ENCODE measurements around the gene SGTA. TPM values are rescaled to one million over a fixed set of nuclear protein-coding genes. Genes with fewer than 3 reads are reported as not detected.

Gene SGTA
- total RNA-seq, 2 donors from 2014 or later = 72.4 to 87.9 TPM

DNA sequence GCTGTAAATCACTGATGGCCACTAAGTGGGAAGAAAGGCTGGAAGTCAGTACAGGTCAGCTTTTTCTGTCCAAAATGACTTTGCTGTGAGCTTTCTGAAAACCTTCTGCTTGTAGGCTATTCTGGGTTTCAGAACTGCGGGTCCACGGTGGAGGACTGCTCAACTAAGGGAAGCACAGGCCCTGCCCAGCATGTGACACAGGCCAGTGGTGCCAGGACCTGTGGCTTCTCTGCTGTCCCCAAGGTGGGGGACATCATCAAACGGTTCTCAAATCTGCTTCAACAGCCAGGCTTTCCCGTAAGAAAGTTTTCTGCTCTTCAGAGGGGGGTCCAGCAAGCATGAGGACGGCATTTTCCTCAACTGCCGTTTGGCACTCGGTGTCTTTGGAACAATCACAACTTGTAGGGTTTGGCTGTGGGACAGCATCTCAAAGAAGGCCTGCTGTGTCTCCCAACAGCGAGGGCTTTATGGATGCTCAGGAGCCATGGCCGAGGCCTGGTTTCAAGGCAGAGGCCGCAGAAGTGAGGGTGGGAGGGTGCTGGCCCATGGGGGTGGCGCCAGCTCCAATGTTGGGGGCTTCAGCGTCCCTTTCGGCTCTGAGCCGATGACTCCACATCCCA, 3.8 kb downstream of the SGTA start:
- Histone ChIP-seq H3K36me3 (no peaks in the 10 kb centered on the region), H3K27ac (no peak overlapping the region), H3K4me1 (replicated peaks) (no peaks in the 10 kb centered on the region), H3K4me3 (no peak overlapping the region), H3K9me3 (no peaks in the 10 kb centered on the region), H3K27me3 (replicated peaks; ENCODE audit: insufficient read depth) (no peaks in the 10 kb centered on the region)
- 77% methylated on average over 14 of the region's 14 CpGs for WGBS
- TF ChIP-seq POLR2A (IDR thresholded peaks at IDR 0.05) = no peak
- TF ChIP-seq POLR2AphosphoS5 (IDR thresholded peaks at IDR 0.05) = no peak
- TF ChIP-seq, protein P1, sequence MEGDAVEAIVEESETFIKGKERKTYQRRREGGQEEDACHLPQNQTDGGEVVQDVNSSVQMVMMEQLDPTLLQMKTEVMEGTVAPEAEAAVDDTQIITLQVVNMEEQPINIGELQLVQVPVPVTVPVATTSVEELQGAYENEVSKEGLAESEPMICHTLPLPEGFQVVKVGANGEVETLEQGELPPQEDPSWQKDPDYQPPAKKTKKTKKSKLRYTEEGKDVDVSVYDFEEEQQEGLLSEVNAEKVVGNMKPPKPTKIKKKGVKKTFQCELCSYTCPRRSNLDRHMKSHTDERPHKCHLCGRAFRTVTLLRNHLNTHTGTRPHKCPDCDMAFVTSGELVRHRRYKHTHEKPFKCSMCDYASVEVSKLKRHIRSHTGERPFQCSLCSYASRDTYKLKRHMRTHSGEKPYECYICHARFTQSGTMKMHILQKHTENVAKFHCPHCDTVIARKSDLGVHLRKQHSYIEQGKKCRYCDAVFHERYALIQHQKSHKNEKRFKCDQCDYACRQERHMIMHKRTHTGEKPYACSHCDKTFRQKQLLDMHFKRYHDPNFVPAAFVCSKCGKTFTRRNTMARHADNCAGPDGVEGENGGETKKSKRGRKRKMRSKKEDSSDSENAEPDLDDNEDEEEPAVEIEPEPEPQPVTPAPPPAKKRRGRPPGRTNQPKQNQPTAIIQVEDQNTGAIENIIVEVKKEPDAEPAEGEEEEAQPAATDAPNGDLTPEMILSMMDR (IDR thresholded peaks at IDR 0.05) = no peak
- intact Hi-C loops (cut with DNase I) = no loop called here
- DNase-seq (ENCODE audit: low spot score) = no peak

DNA sequence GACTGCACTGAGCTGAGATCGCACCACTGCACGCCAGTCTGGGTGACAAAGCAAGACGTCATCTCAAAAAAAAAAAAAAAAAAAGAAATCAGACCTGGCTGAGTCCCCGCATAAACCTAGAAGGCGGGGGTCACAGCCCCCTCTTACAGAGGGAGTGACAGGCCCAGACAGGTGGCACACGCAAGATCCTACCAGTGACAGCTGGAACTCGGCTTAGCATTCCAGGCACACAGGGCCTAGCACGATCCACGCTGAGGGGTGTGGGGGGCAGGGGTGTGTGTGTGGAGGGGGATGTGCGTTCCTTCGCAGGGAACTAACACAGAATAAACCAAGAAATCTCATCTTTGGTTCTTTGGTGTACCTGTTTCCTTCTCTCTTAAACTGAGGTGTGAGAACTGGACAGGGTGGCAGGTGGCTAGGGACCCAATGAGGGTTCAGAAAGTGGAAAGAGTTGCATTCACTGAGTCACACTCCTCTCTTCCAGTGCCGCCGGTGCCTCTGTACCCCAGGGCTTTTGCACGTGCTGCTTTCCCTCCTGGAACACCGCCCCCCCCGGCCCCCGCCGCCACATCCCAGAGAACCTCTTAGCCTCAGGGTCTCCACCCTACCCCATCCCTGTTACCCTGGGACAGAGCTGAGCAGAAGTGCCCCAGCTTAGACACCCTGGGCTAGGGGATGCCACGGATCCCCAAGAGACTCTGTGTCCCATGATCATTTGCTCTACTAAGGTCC, 5.0 kb downstream of the SGTA start:
- Histone ChIP-seq H3K27me3 (replicated peaks; ENCODE audit: insufficient read depth) (no peaks in the 10 kb centered on the region), H3K9me3 (no peaks in the 10 kb centered on the region), H3K4me3 (no peak overlapping the region), H3K36me3 (no peaks in the 10 kb centered on the region), H3K4me1 (replicated peaks) (no peaks in the 10 kb centered on the region), H3K27ac (no peak overlapping the region)
- DNase-seq (ENCODE audit: low spot score) = no peak
- no peak for TF ChIP-seq POLR2AphosphoS5 (IDR thresholded peaks at IDR 0.05)
- TF ChIP-seq, protein P1 (IDR thresholded peaks at IDR 0.05) = no peak
- no peak for TF ChIP-seq POLR2A (IDR thresholded peaks at IDR 0.05)
- intact Hi-C loops (cut with DNase I) = no loop called here
- WGBS = 89% methylated on average over 19 of the region's 19 CpGs

DNA sequence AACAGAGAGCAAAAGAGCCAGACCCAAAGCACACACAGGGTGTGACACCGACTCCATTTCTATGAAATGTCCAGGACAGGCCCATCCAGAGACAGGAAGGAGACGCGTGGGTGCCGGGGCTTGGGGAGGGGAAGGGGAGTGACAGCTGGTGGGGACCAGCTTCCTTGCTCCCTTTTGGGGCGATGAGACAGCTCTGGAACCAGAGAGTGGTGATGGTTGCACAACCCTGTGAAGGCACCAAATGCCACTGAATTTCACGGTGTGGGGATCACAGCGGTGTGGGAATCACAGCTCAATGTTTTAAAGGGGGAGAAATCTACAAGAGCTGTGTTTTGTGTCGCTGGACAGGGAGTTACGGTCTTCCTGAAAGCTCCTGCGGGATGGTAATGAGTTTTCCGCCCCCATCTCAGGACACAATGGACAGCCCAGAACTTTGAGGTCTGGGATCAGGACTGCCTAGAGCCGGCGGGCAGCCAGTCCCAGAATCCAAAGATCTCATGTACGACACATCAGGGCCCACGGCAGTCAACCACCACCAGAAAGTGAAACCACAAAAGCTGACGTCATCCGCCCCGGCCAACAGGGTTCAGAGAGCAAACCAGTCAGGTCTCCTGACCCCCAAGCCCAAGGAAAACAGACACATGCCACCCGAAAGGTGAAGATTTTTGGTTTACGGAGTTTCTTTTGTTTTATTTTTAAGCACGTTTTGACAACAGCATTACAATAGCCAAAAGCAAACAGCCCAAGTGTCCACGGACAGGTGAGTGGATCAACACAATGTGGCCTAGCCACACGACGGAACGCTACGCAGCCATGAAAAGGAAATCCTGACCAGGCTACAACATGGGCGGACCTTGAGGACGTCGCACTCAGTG, 7.3 kb downstream of the SGTA start:
- H3K9me3 ChIP-seq = no peaks in the 10 kb centered on the region
- no peak for DNase-seq (ENCODE audit: low spot score)
- no peaks in the 10 kb centered on the region for H3K36me3 ChIP-seq
- H3K4me1 ChIP-seq (replicated peaks) = no peaks in the 10 kb centered on the region
- intact Hi-C loops (cut with DNase I) = no loop called here
- peak overlapping the region; percentile 9 to 38 for H3K27ac ChIP-seq
- no peaks in the 10 kb centered on the region for H3K27me3 ChIP-seq (replicated peaks; ENCODE audit: insufficient read depth)
- H3K4me3 ChIP-seq = no peak overlapping the region
- TF ChIP-seq POLR2A (IDR thresholded peaks at IDR 0.05) (no peak), POLR2AphosphoS5 (IDR thresholded peaks at IDR 0.05) (no peak)
- TF ChIP-seq, protein P1 (IDR thresholded peaks at IDR 0.05) = no peak
- 83% methylated on average over 29 of the region's 29 CpGs for WGBS

DNA sequence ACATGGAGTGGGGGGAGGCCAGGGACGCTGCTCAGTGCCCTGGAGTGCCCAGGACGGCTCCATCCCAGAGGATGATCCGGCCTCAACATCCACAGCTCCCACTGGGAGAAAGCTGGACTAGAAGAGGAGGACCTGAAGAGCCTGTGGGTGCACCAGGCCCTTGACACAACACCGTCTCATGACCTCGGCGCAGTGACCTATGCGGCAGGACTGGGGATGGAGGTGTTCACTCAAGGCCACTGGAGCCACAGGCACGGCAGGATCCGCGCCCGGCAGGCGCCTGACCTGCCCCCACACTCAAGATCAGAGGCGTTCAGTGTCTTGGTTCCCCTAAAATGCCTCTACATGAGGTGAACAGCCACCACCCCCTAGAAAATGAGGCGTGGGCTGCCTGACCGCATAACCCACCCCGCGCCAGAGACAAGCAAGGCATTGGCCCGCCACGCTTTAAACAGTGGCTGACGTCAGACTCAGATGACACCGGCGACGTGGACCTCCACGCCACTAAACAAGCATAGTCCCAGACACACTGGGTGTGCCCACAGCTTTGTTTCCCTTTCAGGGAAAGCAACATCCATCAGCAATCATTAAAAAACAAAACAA, 8.0 kb downstream of the SGTA start:
- no peak for DNase-seq (ENCODE audit: low spot score)
- no peaks in the 10 kb centered on the region for H3K4me1 ChIP-seq (replicated peaks)
- no peaks in the 10 kb centered on the region for H3K36me3 ChIP-seq
- TF ChIP-seq, protein P1 (IDR thresholded peaks at IDR 0.05) = no peak
- TF ChIP-seq POLR2A (IDR thresholded peaks at IDR 0.05) (no peak), POLR2AphosphoS5 (IDR thresholded peaks at IDR 0.05) (no peak)
- H3K9me3 ChIP-seq = no peaks in the 10 kb centered on the region
- 84% methylated on average over 24 of the region's 24 CpGs for WGBS
- H3K27ac ChIP-seq = peak overlapping the region in 1 of 2 donors; percentile 9
- H3K4me3 ChIP-seq = no peak overlapping the region
- intact Hi-C loops (cut with DNase I) = no loop called here
- no peaks in the 10 kb centered on the region for H3K27me3 ChIP-seq (replicated peaks; ENCODE audit: insufficient read depth)

Measured in prostate gland (tissue), 2 donors.